GM18519 (cell line): ENCODE results near the gene TAS2R1.

ENCODE experiments used
- ATAC-seq: cut with Tn5 transposase; IDR thresholded peaks from one replicate; pipeline ENCODE4 v1.9.1; 2021; ENCODE audit warnings: mild to moderate bottlenecking, moderate library complexity; ENCODE audit not compliant: unreplicated experiment, low FRiP score

Gene TAS2R1

DNA sequence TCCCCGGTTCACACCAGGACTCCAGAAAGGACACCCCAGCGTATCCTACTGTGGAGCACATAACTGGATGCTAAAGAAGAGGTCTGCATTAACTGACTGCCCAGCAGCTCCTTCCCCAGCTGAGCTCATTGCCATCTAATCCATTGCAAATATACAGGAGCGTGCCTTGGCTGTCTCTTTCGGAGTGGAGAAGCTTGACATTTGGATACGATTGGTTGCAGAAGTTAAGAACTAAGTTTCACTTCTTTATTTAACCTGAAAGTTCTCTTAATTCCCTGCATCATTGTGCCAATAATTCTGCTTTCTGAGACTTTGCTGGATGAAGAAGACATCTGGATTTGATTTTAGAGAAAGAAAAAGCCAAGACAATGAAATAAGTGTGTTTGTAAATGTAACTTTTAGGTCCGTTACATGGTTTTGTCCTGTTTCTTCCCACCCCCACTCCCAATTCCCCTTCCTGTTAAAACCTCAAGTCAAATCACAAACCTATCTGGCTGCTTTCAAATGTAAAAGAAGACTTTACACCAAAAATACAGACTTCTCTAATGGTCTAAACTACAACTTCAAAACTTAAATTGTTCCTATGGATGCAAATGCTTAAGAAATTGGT, 33.9 kb downstream of the TAS2R1 start:
- ATAC-seq: no peak

DNA sequence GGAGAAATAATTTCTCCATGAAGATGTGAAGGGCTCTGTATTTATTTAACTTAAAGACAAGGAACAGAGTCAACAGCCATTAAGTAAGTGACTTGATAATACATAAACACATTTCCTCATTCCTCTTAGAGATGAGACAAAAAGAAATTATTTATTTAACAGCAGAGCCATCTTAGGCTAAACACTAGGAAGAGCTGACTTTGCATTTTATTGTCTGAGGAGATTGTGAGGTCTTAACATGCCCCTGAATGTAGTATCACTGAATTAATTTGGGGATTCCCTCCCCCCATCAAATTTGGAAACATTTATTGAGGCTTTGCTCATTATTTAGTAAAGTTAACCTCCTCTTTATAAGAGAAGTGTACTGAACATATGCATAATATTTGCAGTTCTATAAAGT, 35.2 kb downstream of the TAS2R1 start:
- ATAC-seq: no peak

DNA sequence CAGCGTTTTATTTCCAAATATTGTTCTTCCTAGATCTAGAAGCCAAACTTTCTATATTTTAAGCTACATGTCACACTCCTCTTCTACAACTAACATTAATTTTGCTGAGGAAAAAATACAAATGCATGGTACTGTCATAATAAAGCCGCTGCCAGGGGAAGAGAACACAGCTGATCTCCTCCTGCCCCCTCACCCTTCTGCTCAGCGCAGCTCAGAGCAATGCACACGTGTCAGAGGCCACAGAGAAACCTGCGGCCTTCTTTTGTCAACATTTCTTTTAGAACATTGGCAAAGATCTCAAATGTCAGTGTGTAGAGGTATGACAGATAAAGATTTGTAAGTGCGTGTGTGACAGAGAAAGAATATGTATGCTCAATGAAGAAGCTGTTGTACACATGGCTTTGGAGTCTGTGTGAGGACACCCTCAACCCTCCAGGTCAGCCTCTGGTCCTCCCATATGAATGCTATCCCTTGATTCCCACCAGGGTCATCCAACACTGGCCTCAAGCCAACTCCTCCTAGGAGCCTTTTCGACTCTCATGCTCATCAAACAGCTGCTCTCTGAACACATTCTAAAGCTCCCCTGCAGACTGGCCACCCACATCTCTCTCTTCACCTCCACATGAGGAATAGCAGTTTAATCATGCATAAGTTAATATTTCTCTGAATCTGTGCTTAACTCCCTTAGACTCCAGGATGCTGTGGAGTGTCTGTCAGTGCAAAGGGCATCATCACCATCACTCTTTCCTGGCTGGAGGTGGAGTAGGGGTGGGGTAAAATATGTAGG, 40.9 kb downstream of the TAS2R1 start:
- ATAC-seq: no peak

DNA sequence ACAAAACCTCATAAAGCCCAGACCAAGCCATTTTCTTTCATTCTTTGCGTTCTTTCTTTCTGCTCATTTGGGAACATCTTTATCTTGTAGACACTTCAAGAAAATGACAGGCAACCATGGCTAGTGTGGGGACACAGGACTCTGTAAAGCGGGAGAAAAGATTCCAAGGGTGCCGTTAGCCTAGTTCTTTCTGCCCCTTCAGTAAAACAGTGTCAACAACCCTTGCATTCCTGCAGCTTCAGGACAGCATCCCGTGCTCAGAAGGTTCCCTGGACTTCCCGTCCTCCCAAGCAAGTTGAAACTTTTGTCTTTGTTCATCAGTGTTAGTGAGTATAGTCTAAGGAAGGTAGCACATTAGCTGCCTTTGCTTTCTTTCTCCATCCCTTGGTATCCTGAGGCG, 41.9 kb downstream of the TAS2R1 start:
- ATAC-seq: no peak

DNA sequence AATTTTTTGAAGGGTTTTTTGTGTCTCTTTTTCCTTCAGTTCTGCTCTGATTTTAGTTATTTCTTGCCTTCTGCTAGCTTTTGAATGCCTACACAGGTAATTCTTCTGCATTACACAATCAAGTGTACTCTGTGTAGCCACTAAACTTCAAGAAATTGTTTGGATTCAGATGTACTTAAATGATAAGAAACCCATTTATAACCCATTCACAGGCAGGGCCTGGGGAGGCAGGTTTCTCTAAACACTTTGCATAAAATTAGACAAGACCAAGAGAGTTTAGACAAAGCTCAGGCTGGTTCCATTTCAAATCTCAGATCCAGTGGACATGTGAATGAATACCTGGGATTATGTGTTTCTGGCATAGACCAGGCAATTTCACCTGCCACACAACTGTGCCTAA, 43.0 kb downstream of the TAS2R1 start:
- no peak for ATAC-seq

DNA sequence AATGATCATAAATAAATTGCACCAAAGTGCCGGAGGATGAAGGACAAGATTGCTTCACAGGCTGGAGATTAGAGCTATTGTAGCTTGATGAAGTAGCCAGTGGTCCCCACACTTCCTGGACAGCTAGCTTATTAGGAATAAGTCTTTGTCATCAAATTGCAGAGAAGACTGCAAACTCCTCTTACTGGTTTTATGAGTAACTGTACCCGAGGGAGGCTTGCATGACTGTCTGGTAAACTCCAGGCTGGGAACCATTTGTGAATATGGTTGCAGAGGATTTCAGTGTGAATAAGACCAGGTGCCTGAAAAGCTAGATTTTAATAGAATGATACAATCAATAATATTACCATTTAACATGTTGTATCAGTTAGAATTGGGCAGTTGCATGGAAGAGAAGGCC, 47.7 kb downstream of the TAS2R1 start:
- ATAC-seq: no peak
